CD14-positive monocyte (primary cell): ENCODE data around the gene VKORC1L1. TPM values are rescaled to one million over a fixed set of nuclear protein-coding genes. Genes with fewer than 3 reads are reported as not detected.
"Not testable (repeated sequence)": the region's sequence is repeated elsewhere in the genome, so short reads cannot be mapped to it uniquely, and the experiment has no call there.

ENCODE experiments used
- DNase-seq, 3 donors: peaks; one replicate each; pipeline ENCODE4 v3.0.0-alpha.2; 2011 to 2022
- H2AFZ ChIP-seq: 2 replicates; pipeline ENCODE4 v1.6.0; 2012; ENCODE audit warnings: mild to moderate bottlenecking, low read depth, low read length, inconsistent platforms; ENCODE audit not compliant: insufficient read depth, poor library complexity, severe bottlenecking
- H3K27ac ChIP-seq, 2 donors: 1 replicate in 1 of 2; 2 replicates in 1 of 2; pipeline ENCODE4 v1.5.1; 2012 to 2013; ENCODE audit warnings: low read length in 2 of 2, control low read depth in 1 of 2, inconsistent platforms in 1 of 2, low read depth in 1 of 2, mild to moderate bottlenecking in 1 of 2
- H3K27me3 ChIP-seq, 2 donors: one replicate each; pipeline versions ENCODE4 v1.6.0 to v1.6.1; 2011 to 2013; ENCODE audit warnings: low read length in 2 of 2; ENCODE audit not compliant: control insufficient read depth in 2 of 2, insufficient read depth in 2 of 2
- H3K36me3 ChIP-seq, 2 donors: replicated peaks in 1 of 2; 1 replicate in 1 of 2; 2 replicates in 1 of 2; pipeline versions ENCODE4 v1.5.1 to v1.6.1; 2012 to 2013; ENCODE audit warnings: low read length in 2 of 2, control low read depth in 1 of 2, inconsistent platforms in 1 of 2, mild to moderate bottlenecking in 1 of 2; ENCODE audit not compliant: insufficient read depth in 2 of 2, control insufficient read depth in 1 of 2
- H3K4me1 ChIP-seq, 2 donors: 1 replicate in 1 of 2; 2 replicates in 1 of 2; pipeline versions ENCODE4 v1.5.1 to v1.6.1; 2012 to 2013; ENCODE audit warnings: low read length in 2 of 2, control low read depth in 1 of 2, inconsistent platforms in 1 of 2, mild to moderate bottlenecking in 1 of 2, moderate library complexity in 1 of 2; ENCODE audit not compliant: insufficient read depth in 2 of 2, control insufficient read depth in 1 of 2
- H3K4me2 ChIP-seq: replicated peaks from 2 replicates; pipeline ENCODE3; 2012; ENCODE audit warnings: low read length, moderate library complexity, mild to moderate bottlenecking; ENCODE audit not compliant: poor library complexity, severe bottlenecking; ENCODE audit errors: extremely low read depth
- H3K4me3 ChIP-seq, 3 experiments: fragments of 200-600 bp in 1 of 3; sonication (generic) in 1 of 3; replicated peaks in 1 of 3; 1 replicate in 2 of 3; 2 replicates in 1 of 3; pipeline ENCODE4 v1.5.1; 2011 to 2013; ENCODE audit warnings: low read length in 3 of 3, mild to moderate bottlenecking in 3 of 3, control low read depth in 2 of 3, low read depth in 2 of 3, inconsistent platforms in 1 of 3, moderate library complexity in 1 of 3
- H3K79me2 ChIP-seq: 2 replicates; pipeline ENCODE4 v1.6.0; 2012; ENCODE audit warnings: mild to moderate bottlenecking, control low read depth, inconsistent platforms, low read length, moderate library complexity; ENCODE audit not compliant: insufficient read depth
- H3K9ac ChIP-seq: 2 replicates; pipeline ENCODE4 v1.6.0; 2017; ENCODE audit warnings: low read length, mild to moderate bottlenecking; ENCODE audit not compliant: insufficient read depth, poor library complexity, severe bottlenecking
- H3K9me3 ChIP-seq, 2 donors: replicated peaks in 1 of 2; 1 replicate in 1 of 2; 2 replicates in 1 of 2; pipeline versions ENCODE4 v1.5.1 to v1.6.1; 2012 to 2013; ENCODE audit warnings: low read length in 2 of 2, control low read depth in 1 of 2; ENCODE audit not compliant: control insufficient read depth in 1 of 2, insufficient read depth in 1 of 2
- H4K20me1 ChIP-seq: 2 replicates; pipeline ENCODE4 v1.6.0; 2012; ENCODE audit warnings: mild to moderate bottlenecking, low read length, control low read depth, moderate library complexity; ENCODE audit not compliant: insufficient read depth
- H3K27ac Mint-ChIP-seq, 7 donors: one replicate each; pipeline ENCODE4 v1.8.0; 2020; ENCODE audit warnings: mild to moderate bottlenecking in 7 of 7, mixed read lengths in 7 of 7, moderate library complexity in 6 of 7, inconsistent platforms in 2 of 7
- H3K27me3 Mint-ChIP-seq, 3 donors: one replicate each; pipeline ENCODE4 v1.8.0; 2021 to 2022; ENCODE audit warnings: low read depth in 3 of 3, mild to moderate bottlenecking in 3 of 3, mixed read lengths in 3 of 3, moderate library complexity in 3 of 3, inconsistent platforms in 1 of 3
- H3K36me3 Mint-ChIP-seq, 2 donors: one replicate each; pipeline ENCODE4 v1.8.0; 2020; ENCODE audit warnings: mixed read lengths in 2 of 2, inconsistent platforms in 1 of 2, mild to moderate bottlenecking in 1 of 2
- H3K4me1 Mint-ChIP-seq: one replicate; pipeline ENCODE4 v1.8.0; 2020; ENCODE audit warnings: mild to moderate bottlenecking, mixed read lengths
- H3K4me3 Mint-ChIP-seq, 2 donors: one replicate each; pipeline ENCODE4 v1.8.0; 2020; ENCODE audit warnings: mild to moderate bottlenecking in 2 of 2, mixed read lengths in 2 of 2, moderate library complexity in 1 of 2
- H3K9me3 Mint-ChIP-seq, 7 donors: one replicate each; pipeline ENCODE4 v1.8.0; 2020 to 2022; ENCODE audit warnings: mixed read lengths in 7 of 7, mild to moderate bottlenecking in 6 of 7, moderate library complexity in 6 of 7, inconsistent platforms in 2 of 7
- CTCF ChIP-seq: fragments of 200-600 bp; IDR thresholded peaks from one replicate; pipeline ENCODE4 v1.8.0; 2022; ENCODE audit warnings: antibody characterized with exemption, mild to moderate bottlenecking
- WGBS: methylation state at CpG from one replicate; pipeline ENCODE4 v1.1.5; 2013; ENCODE audit warnings: missing lambda C conversion rate; ENCODE audit not compliant: insufficient coverage; 5-methylcytosine and 5-hydroxymethylcytosine counted together
- intact Hi-C, 2 donors: fragments of 100-400 bp; cut with micrococcal nuclease; formaldehyde crosslinking; loops; one replicate each; pipeline versions ENCODE4 v1.15.0 to v1.15.1; 2023
- polyA plus RNA-seq, 3 donors: library from polyadenylated mRNA; depleted of rRNA in 1 of 3; unstranded in 2 of 3; stranded (reverse) in 1 of 3; fragments of 300-500 nt in 2 of 3; fragments of >200 nt in 1 of 3; fragmentation: Illumina TruSeq in 2 of 3; gene quantifications; 1 replicate in 2 of 3; 2 replicates in 1 of 3; pipeline ENCODE4 v1.2.3, GENCODE V29; 2012 to 2021

Gene VKORC1L1
- polyA plus RNA-seq, 3 donors = 1.9 to 3.2 (median 2.7) TPM

GRCh38 chr7:65898677-65899447 is 26.0 kb downstream of the VKORC1L1 start:
- 100% methylated on average over 1 of the region's 2 CpGs for WGBS
- H2AFZ ChIP-seq, H3K4me1 ChIP-seq, H3K27me3 Mint-ChIP-seq, H3K27ac Mint-ChIP-seq, H3K4me3 Mint-ChIP-seq, H3K27me3 ChIP-seq, H3K36me3 ChIP-seq, H3K4me3 ChIP-seq, H3K9ac ChIP-seq, H3K4me2 ChIP-seq, H3K79me2 ChIP-seq, H4K20me1 ChIP-seq, H3K9me3 ChIP-seq, H3K27ac ChIP-seq, DNase-seq, intact Hi-C loops: not testable (repeated sequence)
- Mint-ChIP-seq H3K9me3 (peaks cover 11 to 28% (median 14%) of the 10 kb centered on the region in 7 donors), H3K4me1 (peaks cover 10% of the 10 kb centered on the region), H3K36me3 (peaks cover 17 to 19% of the 10 kb centered on the region in 2 donors)

- peaks cover 5 to 15% of the 10 kb centered on the region in 2 donors for H3K9me3 ChIP-seq
- no peaks in the 10 kb centered on the region for H3K4me1 Mint-ChIP-seq
- peaks cover 0 to 4% (median 0%) of the 10 kb centered on the region in 3 donors for H3K27me3 Mint-ChIP-seq
- no peak overlapping the region for H3K27ac ChIP-seq
- H3K27me3 ChIP-seq = no peaks in the 10 kb centered on the region
- H3K4me2 ChIP-seq = no peak overlapping the region
- no peaks in the 10 kb centered on the region for H3K79me2 ChIP-seq
- intact Hi-C loops = no loop called here
- H3K27ac Mint-ChIP-seq = no peak overlapping the region
- DNase-seq = no peak
- H3K9ac ChIP-seq = no peak overlapping the region
- no peaks in the 10 kb centered on the region for H3K36me3 ChIP-seq
- peaks cover 11 to 31% (median 15%) of the 10 kb centered on the region in 7 donors for H3K9me3 Mint-ChIP-seq
- no peak for TF ChIP-seq CTCF
- peaks cover 18 to 22% of the 10 kb centered on the region in 2 donors for H3K36me3 Mint-ChIP-seq
- no peaks in the 10 kb centered on the region for H4K20me1 ChIP-seq
- H2AFZ ChIP-seq = no peak overlapping the region
- no peak overlapping the region for H3K4me3 Mint-ChIP-seq
- no peaks in the 10 kb centered on the region for H3K4me1 ChIP-seq
- H3K4me3 ChIP-seq = no peak overlapping the region
Observed at GRCh38 chr7:65902306-65902705, 29.4 kb downstream of the VKORC1L1 start.
